ENCODE measurements around the gene PDZD7. TPM values are rescaled to one million over a fixed set of nuclear protein-coding genes. Genes with fewer than 3 reads are reported as not detected.
A peak's percentile ranks its signal among the peaks of the same experiment; 100 is the strongest.

The PDZD7 gene
- total RNA-seq, 1 donor from 2014 or later, result 1.6 TPM

GRCh38 chr10:101046332-101047238, 15.7 kb upstream of the PDZD7 start:
- intact Hi-C loops (cut with DNase I), result no loop called here
- Histone ChIP-seq H3K9me3 (no peaks in the 10 kb centered on the region), H3K27ac (no peak overlapping the region), H3K4me1 (peaks cover 26% of the 10 kb centered on the region), H3K4me3 (no peak overlapping the region), H3K27me3 (peaks cover 51% of the 10 kb centered on the region), H3K36me3 (no peaks in the 10 kb centered on the region)
- DNase-seq (no peak), ATAC-seq (no peak)
- TF ChIP-seq, protein P1, sequence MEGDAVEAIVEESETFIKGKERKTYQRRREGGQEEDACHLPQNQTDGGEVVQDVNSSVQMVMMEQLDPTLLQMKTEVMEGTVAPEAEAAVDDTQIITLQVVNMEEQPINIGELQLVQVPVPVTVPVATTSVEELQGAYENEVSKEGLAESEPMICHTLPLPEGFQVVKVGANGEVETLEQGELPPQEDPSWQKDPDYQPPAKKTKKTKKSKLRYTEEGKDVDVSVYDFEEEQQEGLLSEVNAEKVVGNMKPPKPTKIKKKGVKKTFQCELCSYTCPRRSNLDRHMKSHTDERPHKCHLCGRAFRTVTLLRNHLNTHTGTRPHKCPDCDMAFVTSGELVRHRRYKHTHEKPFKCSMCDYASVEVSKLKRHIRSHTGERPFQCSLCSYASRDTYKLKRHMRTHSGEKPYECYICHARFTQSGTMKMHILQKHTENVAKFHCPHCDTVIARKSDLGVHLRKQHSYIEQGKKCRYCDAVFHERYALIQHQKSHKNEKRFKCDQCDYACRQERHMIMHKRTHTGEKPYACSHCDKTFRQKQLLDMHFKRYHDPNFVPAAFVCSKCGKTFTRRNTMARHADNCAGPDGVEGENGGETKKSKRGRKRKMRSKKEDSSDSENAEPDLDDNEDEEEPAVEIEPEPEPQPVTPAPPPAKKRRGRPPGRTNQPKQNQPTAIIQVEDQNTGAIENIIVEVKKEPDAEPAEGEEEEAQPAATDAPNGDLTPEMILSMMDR (IDR thresholded peaks at IDR 0.05), result no peak

GRCh38 chr10:101044117-101044516, 13.2 kb upstream of the PDZD7 start:
- TF ChIP-seq, protein P1 (IDR thresholded peaks at IDR 0.05), result no peak
- Histone ChIP-seq H3K36me3 (peaks cover 10% of the 10 kb centered on the region), H3K4me1 (peaks cover 20% of the 10 kb centered on the region), H3K27me3 (peaks cover 28% of the 10 kb centered on the region), H3K27ac (no peak overlapping the region), H3K9me3 (no peaks in the 10 kb centered on the region), H3K4me3 (no peak overlapping the region)
- intact Hi-C loops (cut with DNase I), result no loop called here
- no peak for DNase-seq
- ATAC-seq, result no peak

- H3K36me3 ChIP-seq, result peaks cover 18% of the 10 kb centered on the region
- H3K4me3 ChIP-seq, result peak overlapping the region; percentile 63
- DNase-seq (no peak), ATAC-seq (no peak)
- TF ChIP-seq, protein P1 (IDR thresholded peaks at IDR 0.05), result no peak
- intact Hi-C loops (cut with DNase I), result no loop called here
- H3K27me3 ChIP-seq, result peaks cover 20% of the 10 kb centered on the region
- peak overlapping the region; percentile 91 for H3K27ac ChIP-seq
- H3K4me1 ChIP-seq, result peaks cover 20% of the 10 kb centered on the region
- H3K9me3 ChIP-seq, result no peaks in the 10 kb centered on the region
Measured at GRCh38 chr10:101043363-101043707, 12.4 kb upstream of the PDZD7 start.

DNA sequence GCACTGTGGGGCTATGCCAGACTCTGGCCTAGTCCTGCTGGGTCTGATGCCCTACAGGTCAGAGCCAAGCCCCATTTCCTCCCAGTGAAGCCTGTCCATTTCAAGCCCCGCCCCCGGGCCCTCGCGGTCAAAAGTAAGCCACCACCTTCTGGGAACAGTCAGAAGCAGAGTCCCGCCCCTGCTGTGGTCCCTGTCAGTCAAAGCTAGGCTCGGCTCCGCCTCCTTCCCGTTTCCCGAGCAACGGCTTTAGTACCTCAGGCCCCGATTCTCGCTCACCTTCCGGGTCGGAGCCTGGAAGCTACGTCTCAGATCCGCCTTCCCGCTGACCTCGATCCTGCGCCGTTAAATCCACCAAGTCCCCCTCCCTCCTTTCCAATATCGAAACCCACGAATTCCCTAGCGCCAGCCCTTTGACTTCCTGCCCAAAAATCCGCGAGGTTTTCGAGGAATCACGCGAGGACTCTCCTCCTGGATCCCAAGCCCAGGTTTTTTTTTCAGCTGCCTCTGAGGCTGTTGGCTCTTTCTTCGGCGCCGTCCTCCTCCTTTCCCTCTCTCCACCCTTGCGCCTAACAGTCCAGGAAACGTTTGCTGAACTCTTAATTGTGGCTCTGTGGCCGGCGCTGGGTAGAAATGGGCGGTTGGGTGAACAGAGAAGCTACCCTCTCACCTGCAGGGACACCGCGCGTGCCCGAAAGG, 11.9 kb upstream of the PDZD7 start:
- Histone ChIP-seq H3K36me3 (peaks cover 23% of the 10 kb centered on the region), H3K4me1 (peaks cover 20% of the 10 kb centered on the region), H3K27ac (peak overlapping the region; percentile 91), H3K27me3 (peaks cover 14% of the 10 kb centered on the region), H3K4me3 (peak overlapping the region; percentile 63), H3K9me3 (no peaks in the 10 kb centered on the region)
- DNase-seq, result peak; percentile 99
- peak; percentile 97 for ATAC-seq
- intact Hi-C loops (cut with DNase I), result no loop called here
- TF ChIP-seq, protein P1 (IDR thresholded peaks at IDR 0.05), result no peak

DNA sequence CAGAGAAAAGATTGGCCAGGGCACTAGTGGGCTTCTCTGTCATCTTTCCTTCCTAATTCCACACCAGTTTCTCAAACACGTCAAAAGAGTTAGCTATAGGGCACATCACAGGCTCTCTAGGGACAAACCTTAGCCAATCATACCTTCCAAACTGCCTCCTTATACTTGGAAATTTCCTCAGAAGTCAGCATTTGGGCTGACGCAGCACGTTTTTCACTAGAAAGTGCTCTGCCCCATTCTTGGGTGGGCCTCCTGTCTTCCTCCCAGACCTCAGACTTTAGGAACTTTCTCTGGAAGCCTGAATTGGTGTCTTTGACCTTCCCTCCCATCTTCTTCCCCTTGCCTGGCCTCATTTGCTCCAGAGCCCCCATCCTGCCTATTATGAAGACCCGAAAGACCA, 11.2 kb upstream of the PDZD7 start:
- peaks cover 20% of the 10 kb centered on the region for H3K4me1 ChIP-seq
- TF ChIP-seq, protein P1 (IDR thresholded peaks at IDR 0.05), result no peak
- intact Hi-C loops (cut with DNase I), result no loop called here
- no peak for DNase-seq
- peak overlapping the region; percentile 63 for H3K4me3 ChIP-seq
- H3K9me3 ChIP-seq, result no peaks in the 10 kb centered on the region
- no peak for ATAC-seq
- H3K27me3 ChIP-seq, result peaks cover 8% of the 10 kb centered on the region
- H3K27ac ChIP-seq, result peak overlapping the region; percentile 91
- H3K36me3 ChIP-seq, result peaks cover 30% of the 10 kb centered on the region
